HEK293 (cell line): ENCODE results near the gene URM1.

Source experiments
- ZNF221 ChIP-seq: fragments of 450-650 bp; formaldehyde crosslinking; IDR thresholded peaks from 2 replicates; pipeline ENCODE4 v1.5.1; 2017; ENCODE audit warnings: missing biosample characterization, missing genetic modification characterization, borderline replicate concordance
- ZNF274 ChIP-seq, 2 experiments: fragments of 200-500 bp in 1 of 2; fragments of 450-650 bp in 1 of 2; sonication (Bioruptor generic) in 1 of 2; formaldehyde crosslinking in 1 of 2; IDR thresholded peaks; 2 replicates each; pipeline versions ENCODE4 v1.5.1 to v1.6.1; 2014 to 2016; ENCODE audit warnings: borderline replicate concordance in 1 of 2, inconsistent platforms in 1 of 2, low read length in 1 of 2, missing biosample characterization in 1 of 2, missing genetic modification characterization in 1 of 2
- ZNF335 ChIP-seq: fragments of 450-650 bp; formaldehyde crosslinking; conservative IDR thresholded peaks from 2 replicates; pipeline ENCODE4 v1.5.1; 2016; ENCODE audit warnings: missing biosample characterization, missing genetic modification characterization
- ZNF473 ChIP-seq: fragments of 450-650 bp; formaldehyde crosslinking; IDR thresholded peaks from 2 replicates; pipeline ENCODE4 v1.5.1; 2017; ENCODE audit warnings: missing biosample characterization, missing genetic modification characterization
- TF ChIP-seq, protein P1 (sequence below): fragments of 450-650 bp; formaldehyde crosslinking; IDR thresholded peaks from 2 replicates; pipeline ENCODE4 v1.5.1; 2016; ENCODE audit warnings: missing biosample characterization, missing genetic modification characterization
- TF ChIP-seq, protein P2 (sequence below): sonication (generic); formaldehyde crosslinking; IDR thresholded peaks from 2 replicates; pipeline ENCODE4 v1.8.1; 2022; ENCODE audit warnings: mild to moderate bottlenecking, moderate library complexity, missing genetic modification reagents
- TF ChIP-seq, protein P3 (sequence below): fragments of 450-650 bp; formaldehyde crosslinking; IDR thresholded peaks from 2 replicates; pipeline ENCODE4 v1.5.1; 2016; ENCODE audit warnings: missing biosample characterization, missing genetic modification characterization
- TF ChIP-seq, protein P4 (sequence below): fragments of 450-650 bp; formaldehyde crosslinking; IDR thresholded peaks from 2 replicates; pipeline ENCODE4 v1.5.1; 2016; ENCODE audit warnings: missing biosample characterization, missing genetic modification characterization

DNA sequence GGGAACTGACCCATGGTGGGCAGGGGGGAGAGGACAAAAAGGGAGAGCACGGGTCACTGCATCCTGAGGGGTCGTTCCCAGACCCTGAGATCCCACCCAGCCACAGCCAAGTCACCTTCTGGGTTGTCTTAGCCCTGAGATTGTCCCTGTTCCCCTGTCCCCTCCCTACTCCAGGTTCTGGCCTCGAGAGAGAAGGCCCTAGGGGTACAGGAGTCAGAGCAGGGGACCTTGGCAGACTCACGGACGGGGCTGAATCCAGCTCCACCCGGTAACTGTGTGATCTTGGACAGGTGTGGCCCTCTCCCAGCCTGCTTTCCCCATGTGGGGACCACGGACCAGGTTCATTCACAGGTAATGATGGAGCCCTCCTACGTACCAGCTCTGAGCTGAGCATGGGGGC is 38.3 kb downstream of the URM1 start:
- TF ChIP-seq ZNF473 (tag by site-specific recombination) (no peak), ZNF274 (IDR thresholded peaks at IDR 0.05; ENCODE audit: low read length) (no peak), ZNF274 (tag by site-specific recombination; IDR thresholded peaks at IDR 0.05; ENCODE audit: borderline replicate concordance) (no peak), ZNF221 (tag by site-specific recombination) (no peak), ZNF335 (no peak)
- TF ChIP-seq, protein P1, sequence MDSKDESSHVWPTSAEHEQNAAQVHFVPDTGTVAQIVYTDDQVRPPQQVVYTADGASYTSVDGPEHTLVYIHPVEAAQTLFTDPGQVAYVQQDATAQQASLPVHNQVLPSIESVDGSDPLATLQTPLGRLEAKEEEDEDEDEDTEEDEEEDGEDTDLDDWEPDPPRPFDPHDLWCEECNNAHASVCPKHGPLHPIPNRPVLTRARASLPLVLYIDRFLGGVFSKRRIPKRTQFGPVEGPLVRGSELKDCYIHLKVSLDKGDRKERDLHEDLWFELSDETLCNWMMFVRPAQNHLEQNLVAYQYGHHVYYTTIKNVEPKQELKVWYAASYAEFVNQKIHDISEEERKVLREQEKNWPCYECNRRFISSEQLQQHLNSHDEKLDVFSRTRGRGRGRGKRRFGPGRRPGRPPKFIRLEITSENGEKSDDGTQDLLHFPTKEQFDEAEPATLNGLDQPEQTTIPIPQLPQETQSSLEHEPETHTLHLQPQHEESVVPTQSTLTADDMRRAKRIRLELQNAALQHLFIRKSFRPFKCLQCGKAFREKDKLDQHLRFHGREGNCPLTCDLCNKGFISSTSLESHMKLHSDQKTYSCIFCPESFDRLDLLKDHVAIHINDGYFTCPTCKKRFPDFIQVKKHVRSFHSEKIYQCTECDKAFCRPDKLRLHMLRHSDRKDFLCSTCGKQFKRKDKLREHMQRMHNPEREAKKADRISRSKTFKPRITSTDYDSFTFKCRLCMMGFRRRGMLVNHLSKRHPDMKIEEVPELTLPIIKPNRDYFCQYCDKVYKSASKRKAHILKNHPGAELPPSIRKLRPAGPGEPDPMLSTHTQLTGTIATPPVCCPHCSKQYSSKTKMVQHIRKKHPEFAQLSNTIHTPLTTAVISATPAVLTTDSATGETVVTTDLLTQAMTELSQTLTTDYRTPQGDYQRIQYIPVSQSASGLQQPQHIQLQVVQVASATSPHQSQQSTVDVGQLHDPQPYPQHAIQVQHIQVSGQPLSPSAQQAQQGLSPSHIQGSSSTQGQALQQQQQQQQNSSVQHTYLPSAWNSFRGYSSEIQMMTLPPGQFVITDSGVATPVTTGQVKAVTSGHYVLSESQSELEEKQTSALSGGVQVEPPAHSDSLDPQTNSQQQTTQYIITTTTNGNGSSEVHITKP: no peak
- TF ChIP-seq, protein P2, sequence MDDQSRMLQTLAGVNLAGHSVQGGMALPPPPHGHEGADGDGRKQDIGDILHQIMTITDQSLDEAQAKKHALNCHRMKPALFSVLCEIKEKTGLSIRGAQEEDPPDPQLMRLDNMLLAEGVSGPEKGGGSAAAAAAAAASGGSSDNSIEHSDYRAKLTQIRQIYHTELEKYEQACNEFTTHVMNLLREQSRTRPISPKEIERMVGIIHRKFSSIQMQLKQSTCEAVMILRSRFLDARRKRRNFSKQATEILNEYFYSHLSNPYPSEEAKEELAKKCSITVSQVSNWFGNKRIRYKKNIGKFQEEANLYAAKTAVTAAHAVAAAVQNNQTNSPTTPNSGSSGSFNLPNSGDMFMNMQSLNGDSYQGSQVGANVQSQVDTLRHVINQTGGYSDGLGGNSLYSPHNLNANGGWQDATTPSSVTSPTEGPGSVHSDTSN (CRISPR knock-in tag): no peak
- TF ChIP-seq, protein P3, sequence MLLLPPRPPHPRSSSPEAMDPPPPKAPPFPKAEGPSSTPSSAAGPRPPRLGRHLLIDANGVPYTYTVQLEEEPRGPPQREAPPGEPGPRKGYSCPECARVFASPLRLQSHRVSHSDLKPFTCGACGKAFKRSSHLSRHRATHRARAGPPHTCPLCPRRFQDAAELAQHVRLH (tag by site-specific recombination): no peak
- TF ChIP-seq, protein P4, sequence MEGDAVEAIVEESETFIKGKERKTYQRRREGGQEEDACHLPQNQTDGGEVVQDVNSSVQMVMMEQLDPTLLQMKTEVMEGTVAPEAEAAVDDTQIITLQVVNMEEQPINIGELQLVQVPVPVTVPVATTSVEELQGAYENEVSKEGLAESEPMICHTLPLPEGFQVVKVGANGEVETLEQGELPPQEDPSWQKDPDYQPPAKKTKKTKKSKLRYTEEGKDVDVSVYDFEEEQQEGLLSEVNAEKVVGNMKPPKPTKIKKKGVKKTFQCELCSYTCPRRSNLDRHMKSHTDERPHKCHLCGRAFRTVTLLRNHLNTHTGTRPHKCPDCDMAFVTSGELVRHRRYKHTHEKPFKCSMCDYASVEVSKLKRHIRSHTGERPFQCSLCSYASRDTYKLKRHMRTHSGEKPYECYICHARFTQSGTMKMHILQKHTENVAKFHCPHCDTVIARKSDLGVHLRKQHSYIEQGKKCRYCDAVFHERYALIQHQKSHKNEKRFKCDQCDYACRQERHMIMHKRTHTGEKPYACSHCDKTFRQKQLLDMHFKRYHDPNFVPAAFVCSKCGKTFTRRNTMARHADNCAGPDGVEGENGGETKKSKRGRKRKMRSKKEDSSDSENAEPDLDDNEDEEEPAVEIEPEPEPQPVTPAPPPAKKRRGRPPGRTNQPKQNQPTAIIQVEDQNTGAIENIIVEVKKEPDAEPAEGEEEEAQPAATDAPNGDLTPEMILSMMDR: no peak
